ENCODE measurements around the gene PAX3.

PAX3 gene

DNA sequence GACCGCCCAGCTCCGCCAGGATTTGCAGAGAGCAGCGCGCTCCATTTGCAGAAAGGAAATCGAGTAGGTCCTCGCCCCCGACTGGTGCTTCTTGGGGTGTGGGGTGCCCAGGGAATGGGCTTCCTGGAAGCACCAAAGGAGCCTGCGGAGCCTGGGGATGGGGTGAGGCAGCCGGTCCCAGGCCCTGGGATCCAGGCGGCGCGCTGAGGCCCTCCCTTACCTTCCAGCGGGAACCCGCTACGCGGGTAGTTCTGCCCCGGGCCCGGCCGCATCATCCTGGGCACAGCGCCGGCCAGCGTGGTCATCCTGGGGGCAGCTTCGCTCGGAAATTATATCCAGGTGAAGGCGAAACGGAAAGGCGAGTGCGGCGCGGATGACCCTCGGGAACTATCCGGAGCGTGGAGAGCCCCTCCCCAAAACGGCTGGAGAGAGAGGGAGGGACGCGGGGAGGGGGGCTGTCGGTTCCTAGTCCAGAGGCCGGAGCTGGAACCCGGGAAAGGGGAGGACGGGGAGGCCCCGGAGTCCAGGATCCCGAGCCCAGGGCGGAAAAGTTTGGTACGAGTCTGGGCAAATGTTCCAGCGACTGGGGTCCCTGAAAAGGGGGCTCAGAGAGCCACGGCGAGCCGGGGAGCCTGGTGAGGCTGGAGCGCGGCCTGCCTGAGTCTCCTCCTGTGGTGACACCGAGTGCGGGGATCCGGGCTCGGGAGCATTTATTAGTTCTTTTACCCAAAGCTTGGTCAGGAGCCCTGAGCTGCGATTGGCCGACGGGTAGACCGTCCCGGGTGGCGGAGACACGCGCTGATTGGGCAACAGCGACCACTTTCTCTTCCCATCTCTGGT is at the start of gene PAX3:
Gene PAX3, minus strand, starts transcription at position 688 of the 840 bp plus-strand sequence. Its CDS starts 383 bp downstream, at position 305.
- no peak for DNase-seq

DNA sequence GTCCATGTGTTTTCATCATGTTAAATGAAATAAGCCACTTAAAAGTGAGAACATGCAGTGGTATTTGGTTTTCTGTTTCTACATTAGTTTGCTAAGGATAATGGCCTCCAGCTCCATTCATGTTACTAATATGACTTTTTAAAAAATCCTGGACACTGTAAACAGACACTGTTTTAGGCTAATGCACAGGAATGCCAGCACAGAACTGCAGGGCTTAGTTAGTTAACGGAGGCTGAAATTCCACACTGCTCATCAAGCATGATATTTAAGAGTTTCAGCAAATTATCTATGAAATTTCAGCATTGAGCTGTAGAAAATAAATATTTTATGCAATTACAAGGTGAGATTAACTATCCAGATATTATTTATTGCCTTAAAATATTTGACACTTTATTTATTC is 42.5 kb upstream of the PAX3 start:
- DNase-seq: no peak

DNA sequence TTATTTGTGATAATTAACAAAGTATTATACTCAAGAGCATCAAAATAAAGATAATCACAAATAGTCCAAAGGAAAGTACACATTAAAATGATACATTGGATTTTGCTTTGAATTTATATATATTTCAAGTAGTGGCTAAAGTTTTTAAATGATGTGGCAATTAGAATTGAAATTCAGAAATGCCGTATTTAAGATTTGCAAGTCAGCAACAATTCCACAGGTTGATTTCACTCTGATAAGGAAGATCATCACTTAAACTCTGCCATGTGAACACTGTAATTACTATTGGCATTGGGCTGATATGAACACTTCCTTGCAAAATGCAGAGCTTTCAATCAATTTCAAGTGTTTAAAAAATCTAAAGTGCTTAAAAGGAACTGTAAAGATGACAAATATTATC is 39.6 kb upstream of the PAX3 start:
- DNase-seq: no peak

DNA sequence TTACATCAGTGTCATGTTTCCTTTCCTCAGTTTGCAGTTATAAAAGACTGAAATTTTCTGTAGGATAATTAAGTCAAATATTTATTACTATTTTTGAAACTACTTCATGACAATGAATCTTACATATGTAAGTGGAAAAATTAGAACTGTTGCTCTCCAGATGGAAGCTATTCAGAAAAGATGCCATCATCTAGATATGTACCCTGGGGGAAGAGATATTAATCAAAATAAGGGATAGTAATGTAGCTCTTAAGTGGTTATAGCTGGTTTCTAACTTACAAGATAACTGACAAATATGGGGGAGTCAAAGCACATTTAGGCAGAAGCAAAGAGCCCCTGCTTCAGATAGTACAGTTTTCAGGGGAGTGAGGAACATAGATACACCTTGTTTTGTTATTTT is 38.1 kb upstream of the PAX3 start:
- no peak for DNase-seq

DNA sequence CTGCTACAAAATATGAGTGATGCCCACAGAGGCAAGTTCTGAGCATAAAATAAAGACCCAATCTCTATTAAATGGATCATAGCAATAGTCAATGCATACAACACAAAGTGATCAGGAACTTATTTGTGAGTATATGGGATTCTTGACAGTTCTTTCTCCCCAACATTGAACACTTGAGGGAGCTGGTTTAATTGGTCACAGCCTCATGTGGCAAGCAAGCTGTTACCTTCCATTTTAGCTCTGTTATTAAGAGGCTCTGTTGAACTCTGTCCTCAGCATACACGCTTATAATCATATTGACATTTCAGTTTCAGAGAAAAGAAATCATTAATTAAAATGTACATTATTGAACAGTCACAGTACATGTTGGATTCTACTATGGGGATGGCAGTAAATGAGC is 37.6 kb upstream of the PAX3 start:
- DNase-seq: no peak

DNA sequence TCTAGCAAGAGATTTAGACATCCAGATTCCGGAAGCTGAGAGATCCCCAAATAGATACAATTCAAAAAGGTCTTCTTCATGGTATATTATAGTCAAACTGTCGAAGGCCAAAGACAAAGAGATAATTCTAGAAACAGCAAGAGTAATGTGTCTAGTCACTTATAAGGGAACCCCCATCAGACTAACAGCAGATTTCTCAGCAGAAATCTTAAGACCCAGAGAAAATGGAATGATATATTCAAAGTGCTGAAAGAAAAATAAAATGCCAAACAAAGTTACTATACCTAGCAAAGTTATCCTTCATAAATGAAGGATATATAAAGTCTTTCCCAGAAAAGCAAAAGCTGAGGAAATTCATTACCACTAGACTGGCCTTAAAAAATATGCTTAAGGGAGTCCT is 36.1 kb upstream of the PAX3 start:
- no peak for DNase-seq

DNA sequence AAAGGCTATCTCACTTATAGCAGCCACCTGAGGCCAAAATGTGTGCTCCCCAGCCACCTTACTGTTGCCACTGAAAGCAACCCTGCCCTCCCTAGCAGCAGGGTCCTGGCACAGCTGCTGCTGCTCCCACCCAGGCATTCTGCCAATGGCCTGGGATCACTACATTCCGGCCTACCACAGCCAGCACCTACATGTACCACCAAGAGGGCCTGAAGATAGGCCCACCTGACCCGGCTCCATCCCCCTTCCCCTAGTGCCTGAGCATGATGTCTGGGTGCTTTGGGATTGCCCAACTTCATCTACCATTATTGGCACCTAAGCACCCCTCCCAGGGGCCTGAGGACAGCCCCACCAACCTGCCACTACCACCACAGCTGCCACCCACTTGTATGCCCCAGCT is 34.6 kb upstream of the PAX3 start:
- no peak for DNase-seq

DNA sequence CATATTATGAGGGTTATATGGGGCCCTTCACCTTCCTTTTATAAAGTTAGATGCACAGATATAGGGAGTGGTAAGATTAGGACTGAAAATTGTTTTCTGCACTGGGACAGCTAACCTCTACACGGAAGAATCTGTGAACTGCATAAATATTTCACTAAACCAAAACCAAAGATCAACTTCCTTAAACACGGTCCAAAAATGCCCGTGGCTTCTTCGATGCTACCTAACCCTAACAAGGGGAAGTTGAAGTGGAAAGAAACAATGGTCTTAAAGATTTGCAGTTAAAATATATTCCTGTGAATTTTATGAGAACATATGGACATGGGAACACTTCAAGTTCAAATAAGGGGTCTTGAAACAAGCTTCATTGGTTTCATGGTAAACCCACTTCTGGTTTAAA is 33.3 kb upstream of the PAX3 start:
- DNase-seq: no peak

DNA sequence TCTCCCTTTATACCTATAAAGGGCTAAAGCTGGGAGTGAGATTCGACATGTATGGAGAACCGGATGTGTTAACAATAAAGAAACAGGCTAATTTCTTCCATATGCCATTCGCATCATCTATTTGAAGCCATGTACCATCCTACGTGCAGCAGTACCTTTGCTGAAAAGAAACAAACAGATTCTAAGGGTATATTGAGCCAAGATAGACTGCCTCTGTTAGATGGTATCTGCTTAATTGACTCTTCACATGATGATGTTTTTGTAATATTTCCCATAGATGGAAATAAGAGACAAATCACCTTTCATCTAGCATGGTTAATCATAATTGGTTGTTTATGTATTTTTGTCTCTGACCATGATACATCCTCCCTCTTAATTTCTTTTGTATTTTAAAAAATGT is 32.1 kb upstream of the PAX3 start:
- no peak for DNase-seq

DNA sequence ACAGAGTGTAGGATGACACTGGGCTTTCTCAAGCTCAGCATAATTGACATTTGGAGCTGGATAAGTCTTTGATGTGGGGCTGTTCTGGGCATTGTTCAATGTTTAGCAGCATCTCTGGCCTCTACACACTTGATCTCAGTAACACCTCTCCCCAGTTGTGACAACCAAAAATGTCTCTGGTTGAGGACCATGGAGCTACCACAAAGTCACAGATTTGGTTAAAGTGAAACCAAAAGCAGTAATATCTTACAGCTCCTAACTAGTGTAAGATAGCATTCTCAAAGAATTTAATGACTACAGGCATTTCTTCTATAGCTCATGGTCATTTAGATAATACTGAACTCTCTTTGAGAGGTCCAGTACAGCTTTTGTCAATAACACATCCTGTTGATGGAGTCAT is 23.4 kb upstream of the PAX3 start:
- DNase-seq: no peak

DNA sequence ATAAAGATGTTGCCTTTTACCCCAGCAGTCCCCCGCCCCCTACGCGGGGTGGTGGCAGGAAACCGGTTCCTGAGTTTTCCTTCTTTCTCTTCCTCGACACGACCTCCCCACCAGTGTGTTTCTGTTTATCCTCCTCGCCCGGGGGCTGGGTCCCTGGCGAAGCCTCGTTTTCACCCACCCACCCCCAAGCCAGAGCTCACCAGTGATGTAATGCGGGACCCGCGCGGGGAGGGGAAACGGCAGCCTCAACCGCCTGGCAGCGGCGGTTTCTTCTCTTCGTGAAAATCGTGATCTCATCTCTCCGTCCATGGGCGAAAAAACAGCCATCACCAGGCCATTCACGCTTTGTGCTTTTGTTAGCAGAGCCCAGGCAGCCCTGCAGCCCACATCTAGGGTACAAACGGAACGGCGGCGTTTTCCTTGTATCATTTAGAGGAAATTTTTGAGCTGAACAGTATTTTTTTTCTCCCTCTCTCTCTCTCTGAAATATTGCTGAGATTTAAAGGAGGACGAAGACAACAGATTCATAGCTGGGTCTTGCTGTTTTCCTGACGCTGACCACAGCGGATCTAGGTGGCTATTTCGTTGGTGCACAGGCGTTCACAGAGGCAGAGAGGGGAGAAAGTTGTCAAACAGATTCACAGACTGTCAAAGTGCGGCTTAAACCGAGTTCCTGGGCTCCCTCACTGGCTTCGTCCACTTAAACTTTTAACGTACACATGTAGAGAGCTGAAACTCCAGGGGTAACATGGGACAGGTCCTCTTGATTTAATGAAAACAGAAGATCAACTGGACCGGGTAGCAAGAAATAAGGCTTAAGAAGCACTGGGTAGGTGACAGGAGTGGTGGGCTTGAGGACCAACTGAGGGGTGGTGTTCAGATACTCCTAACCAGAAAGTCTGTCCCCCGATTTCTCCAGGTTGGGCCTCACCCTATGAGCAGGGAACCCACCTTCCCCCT is 21.9 kb upstream of the PAX3 start:
- no peak for DNase-seq

DNA sequence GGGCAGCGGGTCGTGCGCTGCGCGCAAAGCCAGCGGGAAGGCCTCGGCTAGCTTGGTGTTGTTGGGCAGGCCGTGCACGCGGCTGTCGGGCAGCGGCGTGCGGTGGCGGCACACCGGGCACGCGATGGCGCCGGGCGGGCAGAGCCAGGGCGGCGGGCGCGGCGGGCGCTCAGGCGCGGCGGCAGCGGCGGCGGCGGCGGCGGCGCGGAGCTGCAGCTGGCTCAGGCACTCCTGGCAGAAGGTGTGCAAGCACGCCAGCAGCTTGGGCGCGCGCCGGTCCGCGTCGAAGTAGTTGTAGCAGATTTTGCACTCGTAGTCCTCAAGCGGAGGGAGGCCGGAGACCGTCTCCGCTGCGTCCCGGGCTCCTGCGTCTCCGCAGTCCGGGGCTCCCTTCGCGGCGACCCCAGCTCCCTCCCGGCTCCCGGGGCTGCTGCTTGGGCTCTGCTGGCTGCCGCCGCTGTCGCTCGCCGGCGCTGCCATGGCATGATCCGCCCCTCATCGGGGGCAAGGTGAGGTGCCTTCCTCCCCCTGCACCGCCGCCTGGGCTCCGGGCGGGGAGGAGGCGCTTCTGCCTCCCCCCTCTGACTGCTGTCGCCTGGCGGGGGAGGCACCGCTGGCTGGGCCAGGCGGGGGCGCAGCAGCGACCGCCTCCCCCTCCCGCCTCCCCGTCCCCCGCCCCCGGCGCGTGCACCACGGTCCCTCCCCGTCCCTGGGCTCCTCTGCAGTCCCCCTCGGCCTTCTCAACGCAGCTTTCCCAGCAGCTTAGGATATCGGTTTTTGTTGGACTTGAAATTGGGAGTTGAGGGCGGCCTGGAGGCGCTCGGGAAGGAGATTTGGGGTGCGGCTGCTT is 21.0 kb upstream of the PAX3 start:
- DNase-seq: no peak

DNA sequence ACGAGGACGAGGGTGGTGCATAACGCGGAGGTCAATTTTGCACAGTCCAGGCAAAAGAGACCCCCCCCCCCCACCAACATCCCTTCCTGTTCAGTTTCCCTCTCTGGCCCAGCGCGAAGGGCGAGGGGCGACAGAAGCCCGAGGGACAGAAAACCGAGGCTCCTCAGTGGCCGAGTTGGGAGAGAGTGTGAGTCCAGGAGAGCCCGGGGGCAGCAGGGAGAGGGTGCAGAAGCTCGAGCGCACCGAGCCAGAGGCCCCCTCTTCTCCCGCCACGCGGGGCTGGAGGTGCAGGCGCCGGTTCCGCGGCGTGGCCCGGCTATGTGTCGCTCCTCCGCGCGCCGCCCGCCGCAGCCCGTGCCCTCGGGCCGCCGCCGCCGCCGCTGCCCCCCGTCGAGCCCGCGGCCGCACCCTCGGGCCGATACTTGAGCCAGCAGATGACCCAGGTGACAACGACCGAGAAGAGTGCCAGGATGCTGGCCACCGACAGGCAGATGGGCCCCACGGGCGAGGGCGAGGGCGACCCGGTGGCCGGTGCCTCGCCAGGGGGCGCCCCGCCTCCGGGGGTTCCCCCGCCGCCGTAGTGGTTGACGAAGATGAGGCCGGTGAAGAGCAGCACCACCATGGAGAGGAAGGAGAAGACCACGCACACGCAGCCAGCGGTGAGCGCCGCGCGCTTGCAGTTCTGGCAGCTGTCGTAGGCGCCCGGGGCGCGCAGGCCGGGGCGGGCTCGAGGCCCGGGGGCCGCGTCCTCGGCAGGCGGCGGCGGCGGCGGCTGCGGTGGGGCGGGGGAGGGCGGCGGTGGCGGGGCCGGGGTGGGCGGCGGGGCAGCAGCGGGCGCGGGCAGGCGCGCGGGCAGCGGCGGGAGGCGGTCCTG is 20.2 kb upstream of the PAX3 start:
- DNase-seq: peak in 1 of 2 donors; percentile 35

DNA sequence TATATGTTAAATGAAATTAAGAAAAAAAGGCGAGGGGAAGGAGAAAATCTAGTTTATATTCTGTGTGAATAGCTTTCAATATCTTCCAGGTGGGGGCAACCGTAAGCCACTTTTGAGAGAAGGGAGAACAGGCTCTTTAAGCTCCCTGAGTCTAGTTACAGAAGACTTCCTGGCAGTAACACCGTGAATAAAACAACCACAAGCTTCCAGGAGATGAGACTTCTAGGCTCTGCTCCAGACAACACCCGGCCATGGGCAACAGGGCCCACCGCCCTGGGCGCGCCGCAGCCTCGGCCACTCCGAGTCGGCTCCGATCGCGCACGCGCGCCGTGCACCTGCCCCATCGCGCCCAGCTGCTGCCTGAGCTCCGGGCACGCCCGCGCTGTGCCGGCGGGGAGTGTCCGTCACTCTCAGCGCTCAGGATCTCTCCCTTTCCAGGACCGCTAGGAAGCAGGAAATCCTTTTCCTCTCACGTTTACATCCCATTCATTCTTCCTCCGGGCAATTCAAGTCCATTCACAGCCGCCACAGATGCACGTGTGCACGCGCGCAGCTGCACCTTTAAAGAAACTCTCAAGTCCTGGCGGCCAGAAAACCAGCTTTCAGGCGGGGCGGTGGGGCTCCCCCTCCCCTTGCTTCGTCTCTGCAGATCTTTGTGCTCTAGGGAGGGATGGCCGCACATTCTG is 19.4 kb upstream of the PAX3 start:
- peak in 1 of 2 donors; percentile 54 for DNase-seq

DNA sequence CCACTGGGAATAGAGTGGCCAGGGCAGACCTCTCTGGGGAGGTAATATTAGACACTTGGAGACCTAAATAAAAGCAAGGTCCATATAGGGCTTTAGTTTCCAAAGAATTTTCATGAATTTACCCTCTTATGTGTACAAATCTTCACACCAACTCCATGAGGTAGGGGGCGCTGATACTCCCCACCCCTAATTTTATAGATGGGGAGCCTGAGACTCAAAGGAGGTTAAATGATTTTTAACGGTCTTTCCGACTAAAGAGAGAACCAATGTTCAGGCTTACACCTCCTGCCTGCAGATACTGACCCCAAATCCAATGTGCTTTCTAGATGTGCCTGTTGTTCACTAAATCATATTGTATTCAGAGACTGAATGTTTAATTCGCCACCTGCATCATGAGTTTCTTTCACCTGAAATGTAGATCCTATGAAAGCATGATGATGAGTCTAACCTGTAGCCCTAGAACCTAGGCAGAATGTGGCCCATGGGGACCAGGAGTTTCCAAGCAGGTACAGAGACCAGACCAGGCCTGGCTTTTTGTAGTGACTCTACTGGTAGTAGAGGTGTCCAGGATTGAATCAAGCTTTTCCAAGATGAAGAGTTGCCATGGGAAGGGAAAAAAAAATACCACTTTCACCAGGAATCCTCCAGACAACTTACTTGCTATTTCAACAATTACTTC is 16.8 kb upstream of the PAX3 start:
- DNase-seq: no peak

DNA sequence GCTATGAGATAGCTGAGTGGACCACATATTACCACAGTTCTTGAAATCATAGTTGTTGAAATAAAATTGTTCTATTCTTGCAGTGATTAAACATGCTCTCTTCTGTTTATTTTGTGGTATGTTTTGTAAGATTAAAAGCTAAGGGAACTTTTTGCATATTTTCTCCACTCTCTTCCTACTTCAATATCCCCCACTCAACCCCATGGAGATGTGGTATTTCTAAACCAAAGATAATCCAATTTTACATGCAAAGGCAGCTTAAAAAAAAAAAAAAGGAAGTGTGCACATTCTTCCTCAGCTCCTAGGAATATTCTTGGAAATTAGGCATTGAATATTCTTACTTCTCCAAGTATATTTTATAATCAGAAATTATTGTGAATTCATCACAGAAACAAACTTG is 15.0 kb upstream of the PAX3 start:
- DNase-seq: no peak

DNA sequence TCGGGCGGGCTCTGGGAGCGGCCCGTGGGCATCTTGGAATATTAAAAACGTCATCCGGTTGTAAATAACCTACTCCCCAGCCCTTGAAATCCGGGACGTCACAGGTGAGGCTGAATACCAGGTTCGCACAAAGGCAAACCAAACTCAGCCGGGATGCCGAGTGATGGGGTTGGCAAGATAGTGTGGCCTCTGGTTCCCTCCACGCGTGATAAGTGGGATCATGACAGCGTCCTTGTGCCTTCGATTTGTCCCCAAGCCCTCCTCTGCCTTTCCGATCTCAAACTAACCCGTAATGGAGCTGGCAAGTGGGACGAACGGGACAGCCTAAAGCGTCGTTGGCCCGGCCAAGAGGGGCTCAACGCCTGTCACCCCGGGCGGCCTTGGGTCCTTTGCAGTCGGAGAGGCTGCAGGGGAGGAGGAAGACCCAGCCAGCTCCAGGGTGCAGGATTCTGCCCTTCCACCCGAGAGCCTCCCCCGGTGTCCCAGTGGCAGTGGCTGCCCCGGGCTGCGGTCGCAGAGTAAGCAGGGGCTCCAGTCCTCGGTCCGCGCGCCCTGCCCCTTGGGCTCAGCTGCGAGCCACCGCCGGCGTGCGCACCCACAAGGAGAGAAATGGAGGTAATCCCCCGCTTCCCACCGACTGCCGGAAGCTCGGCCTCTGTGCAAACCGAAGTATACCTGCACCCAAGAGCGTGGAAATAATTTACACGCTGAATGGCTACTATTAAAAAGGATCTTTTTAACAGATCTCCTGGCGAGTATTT is 13.4 kb upstream of the PAX3 start:
- no peak for DNase-seq

DNA sequence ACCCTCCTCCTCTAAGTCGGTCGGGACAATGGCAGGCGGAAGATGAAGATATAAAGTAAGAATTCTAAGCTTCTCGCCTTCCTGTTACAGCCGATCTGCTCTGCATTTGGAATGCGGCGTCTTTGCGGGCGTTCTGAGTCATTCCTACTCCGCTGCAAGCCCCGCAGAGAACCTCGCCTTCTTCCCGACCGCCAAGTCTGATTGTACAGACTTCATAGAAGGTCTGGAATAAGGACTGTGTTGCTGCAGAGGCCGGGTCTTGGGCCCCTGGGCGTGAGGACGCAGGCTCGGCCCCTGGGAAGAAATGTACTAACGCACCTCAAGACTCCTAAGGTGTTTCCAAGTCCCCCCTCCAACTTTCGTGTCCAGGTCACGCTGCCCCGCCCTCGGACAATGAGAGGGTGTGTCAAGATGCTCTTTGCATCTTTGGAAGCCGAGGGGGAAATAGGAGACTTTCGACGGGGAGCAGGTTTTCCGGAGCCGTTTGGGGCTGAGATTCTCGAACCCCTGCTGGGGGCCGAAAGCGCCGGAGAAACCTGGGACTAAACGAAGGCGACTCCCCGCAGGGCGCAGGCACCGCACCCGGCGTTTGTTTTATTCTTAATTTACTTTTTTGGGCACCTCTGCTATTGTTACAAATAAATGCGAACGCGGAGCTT is 12.7 kb upstream of the PAX3 start:
- DNase-seq: no peak

DNA sequence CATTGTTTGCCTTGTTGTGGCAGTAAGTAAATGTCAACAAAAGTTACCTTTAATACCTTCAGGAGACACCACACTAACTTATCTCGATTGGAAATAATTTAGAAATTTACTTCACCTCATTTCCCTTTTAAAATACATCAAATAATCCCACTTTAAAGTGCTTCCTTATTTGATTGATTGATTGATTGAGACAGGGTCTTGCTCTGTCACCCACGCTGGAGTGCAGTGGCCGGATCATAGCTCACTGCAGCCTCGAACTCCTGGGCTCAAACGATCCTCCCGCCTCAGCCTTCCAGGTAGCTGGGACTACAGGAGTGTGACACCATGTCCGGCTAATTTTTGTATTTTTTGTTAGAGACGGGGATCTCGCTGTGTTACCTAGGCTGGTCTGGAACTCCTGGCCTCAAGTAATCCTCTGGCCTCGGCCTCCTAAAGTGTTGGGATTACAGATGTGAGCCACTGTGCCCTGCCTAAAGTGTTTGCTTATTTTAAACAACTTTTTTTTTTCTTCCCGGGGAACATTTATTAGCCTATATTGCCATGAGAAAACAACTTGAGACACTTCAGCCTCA is 12.0 kb upstream of the PAX3 start:
- no peak for DNase-seq
